Right renal cortex interstitium (tissue), 3 donors: ENCODE measurements around the gene OPCML. TPM values are rescaled to one million over a fixed set of nuclear protein-coding genes. Genes with fewer than 3 reads are reported as not detected.
A peak's percentile ranks its signal among the peaks of the same experiment; 100 is the strongest.

Source experiments
- DNase-seq, 3 donors: peaks; one replicate each; pipeline ENCODE4 v3.0.0-alpha.2; 2013; ENCODE audit warnings: low read depth in 3 of 3, low spot score in 2 of 3
- polyA plus RNA-seq, 3 donors: library from polyadenylated mRNA; unstranded; fragments of 120-200 nt; gene quantifications; one replicate each; pipeline ENCODE4 v1.2.1, GENCODE V29; 2013; ENCODE audit not compliant: insufficient read length in 3 of 3

Gene OPCML
- polyA plus RNA-seq, 3 donors: 14.1 to 19.4 (median 19.1) TPM

- DNase-seq: no peak
Measured at GRCh38 chr11:132840191-132840590, 692.1 kb downstream of the OPCML start.

- DNase-seq: no peak
Measured at GRCh38 chr11:132839236-132839945, 692.9 kb downstream of the OPCML start.

GRCh38 chr11:132838627-132839026, 693.7 kb downstream of the OPCML start:
- no peak for DNase-seq

- no peak for DNase-seq
Measured at GRCh38 chr11:132831272-132831671, 701.0 kb downstream of the OPCML start.

GRCh38 chr11:132824642-132825041, 707.7 kb downstream of the OPCML start:
- DNase-seq: no peak

GRCh38 chr11:132822276-132822675, 710.0 kb downstream of the OPCML start:
- DNase-seq: no peak

- no peak for DNase-seq
Measured at GRCh38 chr11:132821499-132821898, 710.8 kb downstream of the OPCML start.

- DNase-seq: no peak
Measured at GRCh38 chr11:132821014-132821413, 711.3 kb downstream of the OPCML start.

GRCh38 chr11:132818951-132819350, 713.4 kb downstream of the OPCML start:
- DNase-seq: no peak

- no peak for DNase-seq
Measured at GRCh38 chr11:132817387-132817786, 714.9 kb downstream of the OPCML start.

GRCh38 chr11:132814410-132814809, 717.9 kb downstream of the OPCML start:
- peak in 2 of 3 donors; percentile 5 to 18 for DNase-seq

- DNase-seq: no peak
Measured at GRCh38 chr11:132811649-132812048, 720.7 kb downstream of the OPCML start.

- DNase-seq: no peak
Measured at GRCh38 chr11:132809070-132809469, 723.2 kb downstream of the OPCML start.

- DNase-seq: no peak
Measured at GRCh38 chr11:132804258-132804657, 728.0 kb downstream of the OPCML start.

GRCh38 chr11:132803436-132803835, 728.9 kb downstream of the OPCML start:
- no peak for DNase-seq

- DNase-seq: no peak
Measured at GRCh38 chr11:132802947-132803346, 729.4 kb downstream of the OPCML start.

GRCh38 chr11:132793831-132794230, 738.5 kb downstream of the OPCML start:
- no peak for DNase-seq

GRCh38 chr11:132792341-132793140, 739.8 kb downstream of the OPCML start:
- DNase-seq: no peak

- DNase-seq: no peak
Measured at GRCh38 chr11:132790971-132791370, 741.3 kb downstream of the OPCML start.

- no peak for DNase-seq
Measured at GRCh38 chr11:132790466-132790865, 741.8 kb downstream of the OPCML start.

- DNase-seq: no peak
Measured at GRCh38 chr11:132788816-132789325, 743.4 kb downstream of the OPCML start.

GRCh38 chr11:132785878-132786277, 746.4 kb downstream of the OPCML start:
- no peak for DNase-seq
